T-helper 2 cell (primary cell): ENCODE data around the gene CHP1.
"Not testable (repeated sequence)": the region's sequence is repeated elsewhere in the genome, so short reads cannot be mapped to it uniquely, and the experiment has no call there.

Experiments used
- DNase-seq, 5 experiments: peaks; one replicate each; pipeline versions ENCODE4 v3.0.0 to v3.0.0-alpha.2; 2012 to 2022

CHP1 gene

GRCh38 chr15:41258750-41259471 lies 27.8 kb downstream of the CHP1 start:
- DNase-seq, result no peak

- DNase-seq, result no peak
Observed at GRCh38 chr15:41259546-41260189, 28.6 kb downstream of the CHP1 start.

GRCh38 chr15:41260924-41261323 lies 29.9 kb downstream of the CHP1 start:
- DNase-seq, result not testable (repeated sequence)

GRCh38 chr15:41262571-41262970 lies 31.5 kb downstream of the CHP1 start:
- DNase-seq, result no peak

- no peak for DNase-seq
Observed at GRCh38 chr15:41263891-41264351, 32.9 kb downstream of the CHP1 start.

- no peak for DNase-seq
Observed at GRCh38 chr15:41269887-41270286, 38.8 kb downstream of the CHP1 start.

- peak in 1 of 5 experiments; percentile 43 for DNase-seq
Observed at GRCh38 chr15:41276831-41277230, 45.8 kb downstream of the CHP1 start.

- DNase-seq, result no peak
Observed at GRCh38 chr15:41278319-41278718, 47.3 kb downstream of the CHP1 start.

- DNase-seq, result no peak
Observed at GRCh38 chr15:41279535-41280283, 48.6 kb downstream of the CHP1 start.

- DNase-seq, result no peak
Observed at GRCh38 chr15:41281236-41281635, 50.2 kb downstream of the CHP1 start.

- DNase-seq, result not testable (repeated sequence)
Observed at GRCh38 chr15:41282436-41282835, 51.4 kb downstream of the CHP1 start.

GRCh38 chr15:41282980-41283652 lies 52.0 kb downstream of the CHP1 start:
- DNase-seq, result not testable (repeated sequence)

GRCh38 chr15:41283653-41284426 lies 52.8 kb downstream of the CHP1 start:
- DNase-seq, result peak; percentile 94 to 100 (median 96)

GRCh38 chr15:41284427-41285177 lies 53.5 kb downstream of the CHP1 start:
- peak in 1 of 5 experiments; percentile 47 for DNase-seq

- peak in 1 of 5 experiments; percentile 41 for DNase-seq
Observed at GRCh38 chr15:41285285-41285684, 54.2 kb downstream of the CHP1 start.

GRCh38 chr15:41286665-41287333 lies 55.7 kb downstream of the CHP1 start:
- DNase-seq, result no peak

- DNase-seq, result no peak
Observed at GRCh38 chr15:41288464-41288863, 57.4 kb downstream of the CHP1 start.

GRCh38 chr15:41289953-41290352 lies 58.9 kb downstream of the CHP1 start:
- DNase-seq, result no peak

GRCh38 chr15:41291065-41291631 lies 60.1 kb downstream of the CHP1 start:
- no peak for DNase-seq

GRCh38 chr15:41292521-41292920 lies 61.5 kb downstream of the CHP1 start:
- DNase-seq, result no peak
